ENCODE data around the gene KCNQ1. TPM values are rescaled to one million over a fixed set of nuclear protein-coding genes. Genes with fewer than 3 reads are reported as not detected.

The KCNQ1 gene
- total and polyA plus RNA-seq, 9 of the 15 experiments (the other 6 are each of a cell fraction or from before 2014, with no cell fraction given): 0.44 TPM; not detected in 8

- TF ChIP-seq MED1 (CRISPR knock-in tag; IDR thresholded peaks at IDR 0.05; ENCODE audit: borderline replicate concordance): no peak
- no peak for TF ChIP-seq U2AF2 (optimal IDR thresholded peaks at IDR 0.05; ENCODE audit: low read depth, low read length)
- TF ChIP-seq MNT (conservative IDR thresholded peaks at IDR 0.05): no peak
- TF ChIP-seq ZNF140 (CRISPR knock-in tag; IDR thresholded peaks at IDR 0.05): no peak
- no peak for TF ChIP-seq NCOR1 (IDR thresholded peaks at IDR 0.05)
- no peak for TF ChIP-seq NBN (IDR thresholded peaks at IDR 0.05; ENCODE audit: low read depth)
- no peak for TF ChIP-seq SNIP1 (IDR thresholded peaks at IDR 0.05; ENCODE audit: low read depth)
- TF ChIP-seq NFE2 (IDR thresholded peaks at IDR 0.05; ENCODE audit: low read depth): no peak
- TF ChIP-seq SETDB1 (IDR thresholded peaks at IDR 0.05; ENCODE audit: low read length): no peak
- Histone ChIP-seq H3K9me1 (ENCODE audit: control insufficient read depth, insufficient read depth, low read length) (no peaks in the 10 kb centered on the region), H3K9ac (ENCODE audit: insufficient read depth in 1 of 2, low read depth in 2 of 2, low read length in 2 of 2) (no peak overlapping the region; a peak in 1 of 4 replicates), H3K4me1 (replicated peaks in 1 of 2; ENCODE audit: control insufficient read depth in 2 of 2, insufficient read depth in 2 of 2, low read length in 2 of 2) (peaks cover 0 to 15% of the 10 kb centered on the region in 2 experiments; a peak in 2 of 5 replicates), H2AFZ (ENCODE audit: low read depth, low read length) (no peak overlapping the region), H4K20me1 (replicated peaks; ENCODE audit: control insufficient read depth, insufficient read depth, low read length) (no peaks in the 10 kb centered on the region), H3K4me3 (no peak overlapping the region), H3K27ac (ENCODE audit: extremely low read depth, low read depth, low read length) (no peak overlapping the region), H3K9me3 (replicated peaks; ENCODE audit: control insufficient read depth, insufficient read depth, low read depth, low read length) (peaks cover 8% of the 10 kb centered on the region), H3K4me2 (ENCODE audit: insufficient read depth, low read length) (no peak overlapping the region), H3K79me2 (ENCODE audit: control insufficient read depth, insufficient read depth, low read length) (no peaks in the 10 kb centered on the region), H3K36me3 (ENCODE audit: control insufficient read depth, insufficient read depth, low read length) (no peaks in the 10 kb centered on the region), H3K27me3 (ENCODE audit: control insufficient read depth in 2 of 2, insufficient read depth in 2 of 2, low read length in 2 of 2) (peaks cover 5 to 37% of the 10 kb centered on the region in 2 experiments; a peak in 4 of 5 replicates)
- FAIRE-seq (no peak), ATAC-seq (no peak; the same call in 2 of the 3 replicates), DNase-seq (ENCODE audit: extremely low read depth in 1 of 4, low spot score in 3 of 4) (no peak)
- WGBS (ENCODE audit: insufficient coverage, low coverage, missing lambda C conversion rate): 37% methylated on average over 12 of the region's 18 CpGs
- CTCF ChIA-PET (ENCODE audit: low intra/inter-chr PET ratio): no interaction called here
- BruUV-seq (replicated peaks): no TSS peak
- POLR2A ChIA-PET: interaction anchor here (0.7 to 0.9 kb wide), 3 partner anchors 10 to 28 kb away, joined by 3 to 4 read pairs (median 3); no protein-coding TSS in a partner anchor
- in situ Hi-C loops (cut with MboI) (no loop called here), intact Hi-C loops (cut with micrococcal nuclease) (no loop called here)
Observed at GRCh38 chr11:2824851-2825250, 380.0 kb downstream of the KCNQ1 start.
